Heart right ventricle (tissue), 16 donors: ENCODE measurements around the gene PAPSS2. TPM values are rescaled to one million over a fixed set of nuclear protein-coding genes. Genes with fewer than 3 reads are reported as not detected.
A peak's percentile ranks its signal among the peaks of the same experiment; 100 is the strongest.

Source experiments
- ATAC-seq, 8 donors: fragments of 200-7000 bp; cut with Tn5 transposase; one replicate each; pipeline ENCODE4 v1.9.1; 2020; ENCODE audit warnings: mild to moderate bottlenecking in 8 of 8, moderate library complexity in 8 of 8, moderate number of reproducible peaks in 1 of 8
- DNase-seq, 2 donors: peaks; one replicate each; pipeline ENCODE4 v3.0.0-alpha.2; 2020
- H3K27ac ChIP-seq, 10 donors: fragments of 200-600 bp; sonication (generic) in 2 of 10; one replicate each; pipeline versions ENCODE4 v1.5.0 to v1.8.0; 2020 to 2022; ENCODE audit warnings: mild to moderate bottlenecking in 3 of 10
- H3K27me3 ChIP-seq, 7 donors: fragments of 200-600 bp; one replicate each; pipeline ENCODE4 v1.8.0; 2021 to 2022; ENCODE audit warnings: mild to moderate bottlenecking in 2 of 7
- H3K36me3 ChIP-seq, 9 donors: fragments of 200-600 bp; sonication (generic) in 1 of 9; one replicate each; pipeline versions ENCODE4 v1.5.0 to v1.8.0; 2020 to 2022; ENCODE audit warnings: mild to moderate bottlenecking in 2 of 9
- H3K4me1 ChIP-seq, 9 donors: fragments of 200-600 bp; sonication (generic) in 1 of 9; one replicate each; pipeline versions ENCODE4 v1.5.0 to v1.8.0; 2020 to 2022; ENCODE audit warnings: mild to moderate bottlenecking in 4 of 9
- H3K4me3 ChIP-seq, 10 donors: fragments of 200-600 bp; sonication (generic) in 2 of 10; one replicate each; pipeline versions ENCODE4 v1.5.0 to v1.8.0; 2020 to 2022; ENCODE audit warnings: mild to moderate bottlenecking in 7 of 10, moderate library complexity in 2 of 10
- H3K9me3 ChIP-seq, 11 donors: fragments of 200-600 bp in 10 of 11; sonication (generic) in 2 of 11; one replicate each; pipeline versions ENCODE4 v1.5.0 to v1.8.0; 2013 to 2022; ENCODE audit warnings: mild to moderate bottlenecking in 2 of 11, control low read depth in 1 of 11, moderate library complexity in 1 of 11
- CTCF ChIP-seq, 9 donors: fragments of 200-600 bp; sonication (generic) in 2 of 9; IDR thresholded peaks; one replicate each; pipeline versions ENCODE4 v1.5.0 to v1.8.0; 2021 to 2022; ENCODE audit warnings: antibody characterized with exemption in 9 of 9, mild to moderate bottlenecking in 5 of 9, moderate library complexity in 1 of 9
- WGBS, 2 donors: extraction: QIAGEN DNeasy Blood & Tissue Kit; methylation state at CpG; one replicate each; pipeline ENCODE4 v1.1.7; 2013; ENCODE audit warnings: inconsistent platforms in 1 of 2; 5-methylcytosine and 5-hydroxymethylcytosine counted together
- intact Hi-C, 10 donors: fragments of 100-400 bp; cut with DNase I; formaldehyde crosslinking; loops; one replicate each; pipeline versions ENCODE4 v1.11.1 to v1.14.2; 2022
- polyA plus RNA-seq, 2 donors: library from polyadenylated mRNA; stranded (reverse); fragments of 200-250 nt; gene quantifications; one replicate each; pipeline ENCODE4 v1.2.3, GENCODE V29; 2013
- total RNA-seq, 10 donors: library from RNA; stranded (reverse); fragmentation: NEBNext Ultra II Directional in 3 of 10; extraction: Animal tissue kit (Norgen Biotek cat#: 25700) in 3 of 10; gene quantifications; one replicate each; pipeline versions ENCODE4 v1.2.1 to v1.2.4, GENCODE V29; 2021 to 2023
- donor health status: Arrhythmogenic right ventricular cardiomyopathy.
- donor health status: ischemic (EF 13 %, LVEDD 7.1; RV severe dilation, severe dysfunction).
- donor health status: healthy with polysubstance abuse.
- donor health status: DM: no; HTN: yes; CAD: no.
- donor health status: DM: no; HTN: no; CAD: no.
- donor health status: ischemic (EF 25% LVEDD 6.9; RV normal size, moderate dysfunction).
- donor health status: ischemic (EF 25% LVEDD 5.7; RV mildly dilated, moderate dysfunction).
- donor health status: healthy.
- donor health status: DM: yes; HTN: yes; CAD: no.
- donor health status: Ischemic cardiomyopathy.
- donor health status: ischemic (EF 35%, LVEDD 5.7; RV mildly dilated, moderate dysfunction).
- donor health status: nonischemic (EF 11% LVEDD 7.7; RV severe dilation, severe dysfunction).
- donor health status: DM: yes; HTN: yes; CAD: no.
- donor health status: PGD.
- donor health status: ischemic (EF 29% LVEDD 5.4; RV normal size, mild dysfunction).
- donor health status: nonischemic (EF 23%, LVEDD 6.1; RV moderate dilation, normal function).

Gene PAPSS2
- total and polyA plus RNA-seq, 12 donors = 3.3 to 10.9 (median 6.2) TPM

- Histone ChIP-seq H3K36me3 (peaks cover 0 to 85% (median 19%) of the 10 kb centered on the region in 9 donors), H3K27ac (no peak overlapping the region), H3K4me3 (no peak overlapping the region), H3K9me3 (no peaks in the 10 kb centered on the region), H3K4me1 (peaks cover 0 to 4% (median 0%) of the 10 kb centered on the region in 9 donors), H3K27me3 (no peaks in the 10 kb centered on the region)
- no peak for TF ChIP-seq CTCF (IDR thresholded peaks at IDR 0.05)
- ATAC-seq (no peak), DNase-seq (no peak)
- intact Hi-C loops = no loop called here
- WGBS, 2 donors = 97 to 99% methylated on average over 7 of the region's 7 CpGs
These were observed 126.7 kb downstream of the PAPSS2 start for GRCh38 chr10:87786421-87786820.

GRCh38 chr10:87790185-87790584 lies 130.5 kb downstream of the PAPSS2 start:
- TF ChIP-seq CTCF (IDR thresholded peaks at IDR 0.05) = no peak
- no peaks in the 10 kb centered on the region for H3K9me3 ChIP-seq
- ATAC-seq (no peak), DNase-seq (no peak)
- WGBS, 2 donors = 95 to 98% methylated on average over 3 of the region's 3 CpGs
- H3K4me1 ChIP-seq = peaks cover 0 to 19% (median 9%) of the 10 kb centered on the region in 9 donors
- H3K27ac ChIP-seq = no peak overlapping the region
- peaks cover 0 to 65% (median 7%) of the 10 kb centered on the region in 9 donors for H3K36me3 ChIP-seq
- no peak overlapping the region for H3K4me3 ChIP-seq
- H3K27me3 ChIP-seq = no peaks in the 10 kb centered on the region
- intact Hi-C loops = no loop called here

- intact Hi-C loops = no loop called here
- no peak overlapping the region for H3K4me3 ChIP-seq
- H3K36me3 ChIP-seq = peaks cover 0 to 48% (median 7%) of the 10 kb centered on the region in 9 donors
- DNase-seq (no peak), ATAC-seq (peak in 1 of 8 donors; percentile 31)
- WGBS, 2 donors = 38 to 39% methylated on average over 3 of the region's 3 CpGs
- no peaks in the 10 kb centered on the region for H3K9me3 ChIP-seq
- peak overlapping the region in 1 of 10 donors; percentile 29 for H3K27ac ChIP-seq
- TF ChIP-seq CTCF (IDR thresholded peaks at IDR 0.05) = no peak
- H3K4me1 ChIP-seq = peaks cover 0 to 37% (median 13%) of the 10 kb centered on the region in 9 donors
- no peaks in the 10 kb centered on the region for H3K27me3 ChIP-seq
These were observed 134.6 kb downstream of the PAPSS2 start for GRCh38 chr10:87794285-87794684.

Other genes with a start within 250 kb of the PAPSS2 start
- gene MINPP1, start 155.0 kb upstream of the PAPSS2 start, total RNA-seq = 1 to 10 TPM; 5.0 to 6.8 (median 5.9) TPM
- gene MINPP1, start 155.0 kb upstream of the PAPSS2 start, polyA plus RNA-seq = 1 to 10 TPM; 4.3 to 8.7 TPM
- 100 to 1,000 TPM in 5 of 10 donors, 10 to 100 TPM in 5; 90.4 to 147 (median 100) TPM for gene ATAD1, start 158.3 kb downstream of the PAPSS2 start, total RNA-seq
- gene ATAD1, start 158.3 kb downstream of the PAPSS2 start, polyA plus RNA-seq = 10 to 100 TPM; 18.4 to 27.5 TPM
- gene KLLN, start 203.7 kb downstream of the PAPSS2 start, total RNA-seq = under 1 TPM; 0.17 to 0.69 (median 0.41) TPM
- under 1 TPM; 0.15 to 0.19 TPM for gene KLLN, start 203.7 kb downstream of the PAPSS2 start, polyA plus RNA-seq
- gene PTEN, start 203.7 kb downstream of the PAPSS2 start, total RNA-seq = 10 to 100 TPM; 49.4 to 89.9 (median 56.9) TPM
- gene PTEN, start 203.7 kb downstream of the PAPSS2 start, polyA plus RNA-seq = 10 to 100 TPM; 21.8 to 28.5 TPM